Neural crest cell (in vitro differentiated cells): ENCODE measurements around the gene AP5B1. TPM values are rescaled to one million over a fixed set of nuclear protein-coding genes. Genes with fewer than 3 reads are reported as not detected.

Source experiments
- DNase-seq: peaks from one replicate; pipeline ENCODE4 v3.0.0; 2021; ENCODE audit warnings: low read depth, mixed read lengths, low spot score
- H3K27ac Mint-ChIP-seq: one replicate; pipeline ENCODE4 v1.8.0; 2021; ENCODE audit warnings: mild to moderate bottlenecking, mixed read lengths; ENCODE audit not compliant: unreplicated experiment
- H3K27me3 Mint-ChIP-seq: 2 replicates; pipeline ENCODE4 v1.8.0; 2021; ENCODE audit warnings: low read depth, mild to moderate bottlenecking, mixed read lengths
- H3K36me3 Mint-ChIP-seq: 2 replicates; pipeline ENCODE4 v1.8.0; 2021; ENCODE audit warnings: low read depth, mild to moderate bottlenecking, mixed read lengths
- H3K4me1 Mint-ChIP-seq: 2 replicates; pipeline ENCODE4 v1.8.0; 2021; ENCODE audit warnings: mixed read lengths
- H3K4me3 Mint-ChIP-seq: one replicate; pipeline ENCODE4 v1.8.0; 2021; ENCODE audit warnings: mild to moderate bottlenecking, mixed read lengths
- H3K9me3 Mint-ChIP-seq: 2 replicates; pipeline ENCODE4 v1.8.0; 2021; ENCODE audit warnings: mixed read lengths
- total RNA-seq: library from RNA; stranded (reverse); gene quantifications from 2 replicates; pipeline ENCODE4 v1.2.1, GENCODE V29; 2021
- TF ChIP-seq, protein P1 (sequence below): fragments of 200-600 bp; sonication (generic); conservative IDR thresholded peaks from 2 replicates; pipeline ENCODE4 v1.5.0; 2021; ENCODE audit warnings: antibody characterized with exemption, mild to moderate bottlenecking

The AP5B1 gene
- total RNA-seq, 1 donor from 2014 or later = 10.8 TPM

DNA sequence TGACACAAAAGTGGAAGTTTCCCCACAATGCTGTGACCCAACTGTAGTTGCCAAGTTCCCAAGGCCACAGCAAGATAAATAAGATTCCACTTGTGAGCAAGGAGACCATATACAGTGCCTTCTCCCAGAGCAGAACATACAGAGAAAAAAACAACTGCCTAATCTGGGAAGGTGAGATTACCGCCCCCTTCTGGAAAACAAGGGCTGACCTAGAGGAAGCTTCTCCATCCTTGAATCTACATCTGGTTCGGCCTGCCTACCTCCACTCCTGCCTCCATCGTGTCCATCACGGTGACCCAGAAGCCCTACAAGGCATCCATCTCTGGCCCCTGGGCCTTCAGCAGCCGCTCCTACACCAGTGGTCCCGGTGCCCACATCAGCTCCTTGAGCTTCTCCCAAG is 54.1 kb downstream of the AP5B1 start:
- no peak overlapping the region for H3K4me3 Mint-ChIP-seq
- no peaks in the 10 kb centered on the region for H3K4me1 Mint-ChIP-seq
- TF ChIP-seq, protein P1, sequence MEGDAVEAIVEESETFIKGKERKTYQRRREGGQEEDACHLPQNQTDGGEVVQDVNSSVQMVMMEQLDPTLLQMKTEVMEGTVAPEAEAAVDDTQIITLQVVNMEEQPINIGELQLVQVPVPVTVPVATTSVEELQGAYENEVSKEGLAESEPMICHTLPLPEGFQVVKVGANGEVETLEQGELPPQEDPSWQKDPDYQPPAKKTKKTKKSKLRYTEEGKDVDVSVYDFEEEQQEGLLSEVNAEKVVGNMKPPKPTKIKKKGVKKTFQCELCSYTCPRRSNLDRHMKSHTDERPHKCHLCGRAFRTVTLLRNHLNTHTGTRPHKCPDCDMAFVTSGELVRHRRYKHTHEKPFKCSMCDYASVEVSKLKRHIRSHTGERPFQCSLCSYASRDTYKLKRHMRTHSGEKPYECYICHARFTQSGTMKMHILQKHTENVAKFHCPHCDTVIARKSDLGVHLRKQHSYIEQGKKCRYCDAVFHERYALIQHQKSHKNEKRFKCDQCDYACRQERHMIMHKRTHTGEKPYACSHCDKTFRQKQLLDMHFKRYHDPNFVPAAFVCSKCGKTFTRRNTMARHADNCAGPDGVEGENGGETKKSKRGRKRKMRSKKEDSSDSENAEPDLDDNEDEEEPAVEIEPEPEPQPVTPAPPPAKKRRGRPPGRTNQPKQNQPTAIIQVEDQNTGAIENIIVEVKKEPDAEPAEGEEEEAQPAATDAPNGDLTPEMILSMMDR = no peak
- peaks cover 33% of the 10 kb centered on the region for H3K27me3 Mint-ChIP-seq
- no peak overlapping the region for H3K27ac Mint-ChIP-seq
- DNase-seq = no peak
- H3K9me3 Mint-ChIP-seq = peaks cover under 1% of the 10 kb centered on the region
- H3K36me3 Mint-ChIP-seq = no peaks in the 10 kb centered on the region

Other genes starting within 250 kb of the AP5B1 start
- 21.0 and 22.5 TPM in 2 replicates for gene LTBP3, start 222.6 kb downstream of the AP5B1 start, total RNA-seq
- gene ZNRD2, start 210.5 kb downstream of the AP5B1 start, total RNA-seq = 32.2 and 33.2 TPM in 2 replicates
- 82.4 and 86.3 TPM in 2 replicates for gene FAM89B, start 208.4 kb downstream of the AP5B1 start, total RNA-seq
- gene EHBP1L1, start 204.9 kb downstream of the AP5B1 start, total RNA-seq = 13.6 and 15.3 TPM in 2 replicates
- gene KCNK7, start 185.2 kb downstream of the AP5B1 start, total RNA-seq = 1.0 and 1.1 TPM in 2 replicates
- 88.3 and 94.0 TPM in 2 replicates for gene MAP3K11, start 166.8 kb downstream of the AP5B1 start, total RNA-seq
- gene PCNX3, start 165.2 kb downstream of the AP5B1 start, total RNA-seq = 58.2 and 58.9 TPM in 2 replicates
- 17.5 and 23.6 TPM in 2 replicates for gene SIPA1, start 142.9 kb downstream of the AP5B1 start, total RNA-seq
- 49.0 and 53.7 TPM in 2 replicates for gene RELA, start 118.1 kb downstream of the AP5B1 start, total RNA-seq
- 70.5 and 74.9 TPM in 2 replicates for gene KAT5, start 68.7 kb downstream of the AP5B1 start, total RNA-seq
- gene RNASEH2C, start 60.2 kb downstream of the AP5B1 start, total RNA-seq = 69.4 and 72.1 TPM in 2 replicates
- not detected in 2 replicates for gene OVOL1, start 6.1 kb upstream of the AP5B1 start, total RNA-seq
- gene SNX32, start 53.0 kb upstream of the AP5B1 start, total RNA-seq = 1.9 and 2.4 TPM in 2 replicates
- gene CFL1, start 77.2 kb upstream of the AP5B1 start, total RNA-seq = 1,357 and 1,437 TPM in 2 replicates
- 63.8 and 73.5 TPM in 2 replicates for gene MUS81, start 79.5 kb upstream of the AP5B1 start, total RNA-seq
- gene EFEMP2, start 91.8 kb upstream of the AP5B1 start, total RNA-seq = 36.0 and 38.0 TPM in 2 replicates
- not detected in 2 replicates for gene CTSW, start 98.9 kb upstream of the AP5B1 start, total RNA-seq
- gene FIBP, start 107.5 kb upstream of the AP5B1 start, total RNA-seq = 88.1 and 90.0 TPM in 2 replicates
- gene CCDC85B, start 109.7 kb upstream of the AP5B1 start, total RNA-seq = 29.3 and 29.4 TPM in 2 replicates
- 4.2 and 4.7 TPM in 2 replicates for gene FOSL1, start 119.4 kb upstream of the AP5B1 start, total RNA-seq
- gene C11orf68, start 138.1 kb upstream of the AP5B1 start, total RNA-seq = 25.7 and 27.2 TPM in 2 replicates
- 101 and 110 TPM in 2 replicates for gene DRAP1, start 138.4 kb upstream of the AP5B1 start, total RNA-seq
- gene TSGA10IP, start 164.5 kb upstream of the AP5B1 start, total RNA-seq = 1.8 and 2.7 TPM in 2 replicates
- gene SART1, start 180.8 kb upstream of the AP5B1 start, total RNA-seq = 64.7 and 66.4 TPM in 2 replicates
- gene EIF1AD, start 221.2 kb upstream of the AP5B1 start, total RNA-seq = 58.0 and 61.0 TPM in 2 replicates
- 348 and 358 TPM in 2 replicates for gene BANF1, start 221.5 kb upstream of the AP5B1 start, total RNA-seq
- gene CST6, start 231.0 kb upstream of the AP5B1 start, total RNA-seq = not detected in 2 replicates
- gene CATSPER1, start 245.5 kb upstream of the AP5B1 start, total RNA-seq = not detected in 2 replicates